ENCODE data around the gene CCSER2. TPM values are rescaled to one million over a fixed set of nuclear protein-coding genes. Genes with fewer than 3 reads are reported as not detected.

Gene CCSER2
- total and polyA plus RNA-seq, 12 donors, result 8.3 to 63.9 (median 38.1) TPM

DNA sequence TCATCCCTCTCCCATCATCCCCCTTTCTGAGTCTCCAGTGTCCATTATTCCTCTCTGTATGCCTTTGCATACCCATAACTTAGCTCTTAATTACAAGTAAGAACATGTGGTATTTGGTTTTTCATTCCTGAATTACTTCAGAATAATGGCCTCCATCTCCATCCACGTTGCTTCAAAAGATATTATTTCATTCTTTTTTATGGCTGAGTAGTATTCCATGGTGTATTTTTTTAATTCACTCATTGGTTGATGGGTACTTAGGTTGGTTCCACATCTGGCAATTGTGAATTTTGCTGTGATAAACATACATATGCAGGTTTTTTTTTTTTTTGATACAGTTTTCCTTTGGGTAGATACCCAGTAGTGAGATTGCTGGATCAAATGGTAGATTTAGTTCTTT is 40.4 kb downstream of the CCSER2 start:
- H3K9me3 ChIP-seq (replicated peaks in 1 of 3), result no peaks in the 10 kb centered on the region
- TF ChIP-seq, protein P1, sequence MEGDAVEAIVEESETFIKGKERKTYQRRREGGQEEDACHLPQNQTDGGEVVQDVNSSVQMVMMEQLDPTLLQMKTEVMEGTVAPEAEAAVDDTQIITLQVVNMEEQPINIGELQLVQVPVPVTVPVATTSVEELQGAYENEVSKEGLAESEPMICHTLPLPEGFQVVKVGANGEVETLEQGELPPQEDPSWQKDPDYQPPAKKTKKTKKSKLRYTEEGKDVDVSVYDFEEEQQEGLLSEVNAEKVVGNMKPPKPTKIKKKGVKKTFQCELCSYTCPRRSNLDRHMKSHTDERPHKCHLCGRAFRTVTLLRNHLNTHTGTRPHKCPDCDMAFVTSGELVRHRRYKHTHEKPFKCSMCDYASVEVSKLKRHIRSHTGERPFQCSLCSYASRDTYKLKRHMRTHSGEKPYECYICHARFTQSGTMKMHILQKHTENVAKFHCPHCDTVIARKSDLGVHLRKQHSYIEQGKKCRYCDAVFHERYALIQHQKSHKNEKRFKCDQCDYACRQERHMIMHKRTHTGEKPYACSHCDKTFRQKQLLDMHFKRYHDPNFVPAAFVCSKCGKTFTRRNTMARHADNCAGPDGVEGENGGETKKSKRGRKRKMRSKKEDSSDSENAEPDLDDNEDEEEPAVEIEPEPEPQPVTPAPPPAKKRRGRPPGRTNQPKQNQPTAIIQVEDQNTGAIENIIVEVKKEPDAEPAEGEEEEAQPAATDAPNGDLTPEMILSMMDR (IDR thresholded peaks at IDR 0.05), result no peak
- TF ChIP-seq POLR2A (IDR thresholded peaks at IDR 0.05), result no peak
- H3K4me1 ChIP-seq (replicated peaks in 1 of 2), result peaks cover 0 to 12% of the 10 kb centered on the region in 2 donors
- DNase-seq, result no peak
- peaks cover 0 to 8% of the 10 kb centered on the region in 2 donors for H3K36me3 ChIP-seq (replicated peaks in 1 of 2)
- no peak overlapping the region for H3K4me3 ChIP-seq
- intact Hi-C loops (cut with DNase I), result loop anchor here in 1 of 2 donors (5.0 kb wide), 1 partner anchor 168 kb away; no protein-coding TSS in a partner anchor
- WGBS, 4 donors, result 86 to 100% (median 93%) methylated on average over 1 of the region's 1 CpG
- no peak overlapping the region for H3K27ac ChIP-seq
- no peaks in the 10 kb centered on the region for H3K27me3 ChIP-seq

DNA sequence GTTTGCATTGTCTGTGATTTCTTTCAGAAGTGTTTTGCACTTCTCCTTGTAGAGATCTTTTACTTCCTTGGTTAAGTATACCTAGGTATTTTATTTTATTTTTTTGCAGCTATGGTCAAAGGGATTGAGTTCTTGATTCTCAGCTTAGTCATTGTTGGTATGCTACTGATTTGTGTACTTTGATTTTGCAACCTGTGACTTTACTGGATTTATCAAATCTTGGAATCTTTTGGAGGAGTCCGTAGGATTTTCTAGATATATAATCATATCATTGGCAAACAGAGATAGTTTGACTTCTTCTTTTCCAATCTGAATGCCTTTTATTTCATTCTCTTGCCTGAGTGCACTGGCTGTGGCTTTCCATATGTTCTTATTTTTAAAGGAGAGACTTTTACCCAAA is 41.9 kb downstream of the CCSER2 start:
- Histone ChIP-seq H3K27me3 (no peaks in the 10 kb centered on the region), H3K4me3 (no peak overlapping the region), H3K27ac (no peak overlapping the region), H3K9me3 (replicated peaks in 1 of 3) (no peaks in the 10 kb centered on the region), H3K4me1 (replicated peaks in 1 of 2) (peaks cover 0 to 7% of the 10 kb centered on the region in 2 donors), H3K36me3 (replicated peaks in 1 of 2) (peaks cover 0 to 8% of the 10 kb centered on the region in 2 donors)
- TF ChIP-seq POLR2A (IDR thresholded peaks at IDR 0.05), result no peak
- TF ChIP-seq, protein P1 (IDR thresholded peaks at IDR 0.05), result no peak
- WGBS, 4 donors, result 60 to 77% (median 61%) methylated on average over 1 of the region's 1 CpG
- no peak for DNase-seq
- intact Hi-C loops (cut with DNase I), result loop anchor here (10.0 kb wide), 2 partner anchors 105 to 165 kb away; no protein-coding TSS in a partner anchor

DNA sequence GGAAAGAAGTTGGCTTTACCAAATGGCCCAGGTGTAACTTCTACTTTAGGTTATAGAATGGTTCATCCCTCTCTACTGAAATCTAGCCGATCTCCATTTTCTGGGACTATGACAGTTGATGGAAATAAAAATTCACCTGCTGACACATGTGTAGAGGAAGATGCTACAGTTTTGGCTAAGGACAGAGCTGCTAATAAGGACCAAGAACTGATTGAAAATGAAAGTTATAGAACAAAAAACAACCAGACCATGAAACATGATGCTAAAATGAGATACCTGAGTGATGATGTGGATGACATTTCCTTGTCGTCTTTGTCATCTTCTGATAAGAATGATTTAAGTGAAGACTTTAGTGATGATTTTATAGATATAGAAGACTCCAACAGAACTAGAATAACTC is 43.6 kb downstream of the CCSER2 start:
- TF ChIP-seq, protein P1 (IDR thresholded peaks at IDR 0.05), result no peak
- TF ChIP-seq POLR2A (IDR thresholded peaks at IDR 0.05), result no peak
- Histone ChIP-seq H3K27ac (no peak overlapping the region), H3K9me3 (replicated peaks in 1 of 3) (no peaks in the 10 kb centered on the region), H3K4me3 (no peak overlapping the region), H3K36me3 (replicated peaks in 1 of 2) (peaks cover 0 to 8% of the 10 kb centered on the region in 2 donors), H3K27me3 (no peaks in the 10 kb centered on the region), H3K4me1 (replicated peaks in 1 of 2) (no peaks in the 10 kb centered on the region)
- WGBS, 4 donors, result 66 to 82% (median 75%) methylated on average over 2 of the region's 2 CpGs
- intact Hi-C loops (cut with DNase I), result loop anchor here (10.0 kb wide), 2 partner anchors 107 to 163 kb away; no protein-coding TSS in a partner anchor
- no peak for DNase-seq

GRCh38 chr10:84373000-84373399 is 44.6 kb downstream of the CCSER2 start:
- Histone ChIP-seq H3K27me3 (no peaks in the 10 kb centered on the region), H3K36me3 (replicated peaks in 1 of 2) (peaks cover 0 to 8% of the 10 kb centered on the region in 2 donors), H3K27ac (no peak overlapping the region), H3K4me3 (no peak overlapping the region), H3K9me3 (replicated peaks in 1 of 3) (no peaks in the 10 kb centered on the region), H3K4me1 (replicated peaks in 1 of 2) (no peaks in the 10 kb centered on the region)
- intact Hi-C loops (cut with DNase I), result loop anchor here (10.0 kb wide), 2 partner anchors 108 to 162 kb away; no protein-coding TSS in a partner anchor
- TF ChIP-seq POLR2A (IDR thresholded peaks at IDR 0.05), result no peak
- TF ChIP-seq, protein P1 (IDR thresholded peaks at IDR 0.05), result no peak
- 95 to 97% (median 96%) methylated on average over 2 of the region's 2 CpGs for WGBS, 4 donors
- no peak for DNase-seq

All from adrenal gland (tissue), 12 donors.